Ishikawa (cell line): ENCODE measurements around the gene PDGFRA.

Experiments
- EP300 ChIP-seq: IDR thresholded peaks from 2 replicates; pipeline ENCODE4 v1.6.1; 2012; ENCODE audit warnings: borderline replicate concordance
- FOXM1 ChIP-seq: IDR thresholded peaks from 2 replicates; pipeline ENCODE4 v1.6.1; 2012; ENCODE audit warnings: low read depth, borderline replicate concordance
- RAD21 ChIP-seq: IDR thresholded peaks from 2 replicates; pipeline ENCODE4 v1.6.1; 2012; ENCODE audit warnings: low read depth
- TAF1 ChIP-seq: IDR thresholded peaks from 2 replicates; pipeline ENCODE4 v1.6.1; 2012; ENCODE audit warnings: low read depth, mild to moderate bottlenecking
- TF ChIP-seq, protein P1 (sequence below): IDR thresholded peaks from 2 replicates; pipeline ENCODE4 v1.6.1; 2012

DNA sequence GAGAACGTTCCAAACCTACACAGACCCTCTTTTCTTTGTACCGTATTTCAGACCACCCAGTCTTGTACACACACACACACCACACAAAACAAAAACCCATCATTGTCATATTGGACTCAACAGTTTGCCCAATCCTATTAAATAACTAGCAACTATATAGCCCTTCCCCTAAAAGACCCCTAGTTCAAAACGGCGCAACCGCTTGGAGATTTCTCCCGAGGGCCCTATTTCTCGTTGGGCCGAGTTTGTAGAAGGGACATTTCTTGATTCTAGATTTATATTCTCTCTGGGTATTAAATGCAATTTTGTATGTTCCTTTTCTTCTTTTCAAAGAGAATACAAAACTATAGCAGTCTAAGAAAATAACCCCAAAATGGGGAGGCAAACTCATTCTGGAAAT is 547 bp upstream of the PDGFRA start:
- TF ChIP-seq TAF1: no peak
- no peak for TF ChIP-seq EP300
- no peak for TF ChIP-seq FOXM1
- TF ChIP-seq, protein P1, sequence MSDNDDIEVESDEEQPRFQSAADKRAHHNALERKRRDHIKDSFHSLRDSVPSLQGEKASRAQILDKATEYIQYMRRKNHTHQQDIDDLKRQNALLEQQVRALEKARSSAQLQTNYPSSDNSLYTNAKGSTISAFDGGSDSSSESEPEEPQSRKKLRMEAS: no peak
- no peak for TF ChIP-seq RAD21
